ENCODE data around the gene MAN1A2.
"Not testable (repeated sequence)": the region's sequence is repeated elsewhere in the genome, so short reads cannot be mapped to it uniquely, and the experiment has no call there.

Gene MAN1A2

GRCh38 chr1:117403597-117403996 lies 36.3 kb downstream of the MAN1A2 start:
- DNase-seq, result no peak

GRCh38 chr1:117405042-117405441 lies 37.8 kb downstream of the MAN1A2 start:
- no peak for DNase-seq

- DNase-seq, result no peak
These were observed 45.2 kb downstream of the MAN1A2 start for GRCh38 chr1:117412472-117412871.

GRCh38 chr1:117413412-117413811 lies 46.2 kb downstream of the MAN1A2 start:
- no peak for DNase-seq

GRCh38 chr1:117414943-117415342 lies 47.7 kb downstream of the MAN1A2 start:
- no peak for DNase-seq

GRCh38 chr1:117416004-117416403 lies 48.8 kb downstream of the MAN1A2 start:
- DNase-seq, result no peak

- DNase-seq, result no peak
These were observed 49.4 kb downstream of the MAN1A2 start for GRCh38 chr1:117416546-117417125.

GRCh38 chr1:117425050-117425734 lies 57.9 kb downstream of the MAN1A2 start:
- no peak for DNase-seq

- no peak for DNase-seq
These were observed 60.0 kb downstream of the MAN1A2 start for GRCh38 chr1:117427297-117427696.

GRCh38 chr1:117433943-117434342 lies 66.7 kb downstream of the MAN1A2 start:
- DNase-seq, result no peak

GRCh38 chr1:117436513-117436912 lies 69.3 kb downstream of the MAN1A2 start:
- DNase-seq, result peak in 6 of 14 donors; percentile 2 to 38 (median 9)

GRCh38 chr1:117447661-117448060 lies 80.4 kb downstream of the MAN1A2 start:
- no peak for DNase-seq

- no peak for DNase-seq
These were observed 85.0 kb downstream of the MAN1A2 start for GRCh38 chr1:117452216-117452615.

- no peak for DNase-seq
These were observed 86.7 kb downstream of the MAN1A2 start for GRCh38 chr1:117453958-117454357.

- not testable (repeated sequence) for DNase-seq
These were observed 91.2 kb downstream of the MAN1A2 start for GRCh38 chr1:117458410-117458809.

GRCh38 chr1:117466761-117467160 lies 99.5 kb downstream of the MAN1A2 start:
- no peak for DNase-seq

- no peak for DNase-seq
These were observed 100.1 kb downstream of the MAN1A2 start for GRCh38 chr1:117467336-117467735.

GRCh38 chr1:117473063-117473462 lies 105.8 kb downstream of the MAN1A2 start:
- DNase-seq, result no peak

- DNase-seq, result not testable (repeated sequence)
These were observed 108.2 kb downstream of the MAN1A2 start for GRCh38 chr1:117475495-117475894.

GRCh38 chr1:117479086-117479485 lies 111.8 kb downstream of the MAN1A2 start:
- DNase-seq, result no peak

GRCh38 chr1:117481410-117481809 lies 114.2 kb downstream of the MAN1A2 start:
- no peak for DNase-seq

- DNase-seq, result no peak
These were observed 126.7 kb downstream of the MAN1A2 start for GRCh38 chr1:117493906-117494305.

GRCh38 chr1:117495068-117495467 lies 127.8 kb downstream of the MAN1A2 start:
- DNase-seq, result no peak

GRCh38 chr1:117499071-117499470 lies 131.8 kb downstream of the MAN1A2 start:
- no peak for DNase-seq

- DNase-seq, result no peak
These were observed 133.3 kb downstream of the MAN1A2 start for GRCh38 chr1:117500584-117500983.
